Gastrocnemius medialis (tissue), 4 donors: ENCODE measurements around the gene DACT1.

Experiments used
- CTCF ChIP-seq, 5 experiments: fragments of 450-650 bp in 3 of 5; fragments of 200-600 bp in 2 of 5; sonication (generic) in 2 of 5; IDR thresholded peaks in 4 of 5; conservative IDR thresholded peaks in 1 of 5; 1 replicate in 4 of 5; 2 replicates in 1 of 5; pipeline ENCODE4 v1.5.1; 2016 to 2019; ENCODE audit warnings: antibody characterized with exemption in 5 of 5, mild to moderate bottlenecking in 3 of 5, moderate library complexity in 3 of 5
- POLR2A ChIP-seq, 2 donors: fragments of 450-650 bp; IDR thresholded peaks; one replicate each; pipeline ENCODE4 v1.6.1; 2017; ENCODE audit warnings: antibody characterized with exemption in 2 of 2, mild to moderate bottlenecking in 2 of 2, moderate library complexity in 2 of 2

GRCh38 chr14:58659846-58660245 is 22.1 kb downstream of the DACT1 start:
- no peak for TF ChIP-seq POLR2A (IDR thresholded peaks at IDR 0.05)
- no peak for TF ChIP-seq CTCF (IDR thresholded peaks at IDR 0.05 in 4 of 5, conservative IDR thresholded peaks at IDR 0.05 in 1 of 5)
